Lung microvascular endothelial cell (primary cell): Measurements from ENCODE around the gene UGT1A9. TPM values are rescaled to one million over a fixed set of nuclear protein-coding genes. Genes with fewer than 3 reads are reported as not detected.
A peak's percentile ranks its signal among the peaks of the same experiment; 100 is the strongest.
"Not testable (repeated sequence)": the region's sequence is repeated elsewhere in the genome, so short reads cannot be mapped to it uniquely, and the experiment has no call there.

Source experiments
- DNase-seq, 2 donors: peaks; one replicate each; pipeline versions ENCODE4 v3.0.0 to v3.0.0-alpha.2; 2010; ENCODE audit warnings: low read depth in 2 of 2
- total RNA-seq: library from RNA; depleted of rRNA; stranded (reverse); fragments of >200 nt; gene quantifications from 2 replicates; pipeline ENCODE4 v1.2.1, GENCODE V29; 2014

UGT1A9 gene
- total RNA-seq, 1 donor from 2014 or later, result not detected

GRCh38 chr2:233680361-233681045 lies 8.8 kb downstream of the UGT1A9 start:
- DNase-seq, result no peak

- DNase-seq, result no peak
Measured at GRCh38 chr2:233681521-233682099, 9.9 kb downstream of the UGT1A9 start, which contains the start of gene UGT1A7. Gene UGT1A7 (plus strand): TSS chr2:233681901. CDS start chr2:233681938, 37 bp downstream.

GRCh38 chr2:233684640-233685039 lies 12.9 kb downstream of the UGT1A9 start:
- no peak for DNase-seq

GRCh38 chr2:233686928-233687327 lies 15.2 kb downstream of the UGT1A9 start:
- no peak for DNase-seq

GRCh38 chr2:233688341-233688740 lies 16.6 kb downstream of the UGT1A9 start:
- DNase-seq, result no peak

- peak in 1 of 2 donors; percentile 21 for DNase-seq
Measured at GRCh38 chr2:233689031-233689430, 17.3 kb downstream of the UGT1A9 start.

GRCh38 chr2:233689501-233689900 lies 17.8 kb downstream of the UGT1A9 start:
- DNase-seq, result peak; percentile 63 to 84

GRCh38 chr2:233690444-233690843 lies 18.7 kb downstream of the UGT1A9 start:
- peak in 1 of 2 donors; percentile 58 for DNase-seq

GRCh38 chr2:233691443-233692433 lies 20.0 kb downstream of the UGT1A9 start:
- no peak for DNase-seq

GRCh38 chr2:233692648-233693047 lies 20.9 kb downstream of the UGT1A9 start, which contains the start of gene UGT1A6:
Gene UGT1A6 (plus strand): TSS chr2:233692890. CDS start chr2:233693005, 115 bp downstream.
- no peak for DNase-seq

GRCh38 chr2:233693963-233694362 lies 22.3 kb downstream of the UGT1A9 start:
- DNase-seq, result no peak

- no peak for DNase-seq
Measured at GRCh38 chr2:233698740-233699139, 27.0 kb downstream of the UGT1A9 start.

GRCh38 chr2:233699424-233700027 lies 27.8 kb downstream of the UGT1A9 start:
- DNase-seq, result no peak

GRCh38 chr2:233700028-233700635 lies 28.4 kb downstream of the UGT1A9 start:
- peak in 1 of 2 donors; percentile 91 for DNase-seq

- not testable (repeated sequence) for DNase-seq
Measured at GRCh38 chr2:233700842-233701241, 29.1 kb downstream of the UGT1A9 start.

- DNase-seq, result no peak
Measured at GRCh38 chr2:233702238-233702637, 30.5 kb downstream of the UGT1A9 start.

- no peak for DNase-seq
Measured at GRCh38 chr2:233705911-233706506, 34.3 kb downstream of the UGT1A9 start.

- no peak for DNase-seq
Measured at GRCh38 chr2:233706720-233707119, 35.0 kb downstream of the UGT1A9 start.

- DNase-seq, result no peak
Measured at GRCh38 chr2:233707940-233708644, 36.4 kb downstream of the UGT1A9 start.

- no peak for DNase-seq
Measured at GRCh38 chr2:233708942-233709341, 37.2 kb downstream of the UGT1A9 start.
